IPS-20b (cell line): ENCODE results near the gene ZBTB20.

Experiments used
- H3K27ac ChIP-seq: one replicate; pipeline ENCODE4 v1.5.1; 2013; ENCODE audit warnings: low read length
- H3K27me3 ChIP-seq: 2 replicates; pipeline ENCODE4 v1.6.1; 2013; ENCODE audit warnings: mild to moderate bottlenecking, low read length, inconsistent platforms; ENCODE audit not compliant: insufficient read depth
- H3K36me3 ChIP-seq: 2 replicates; pipeline ENCODE4 v1.6.1; 2013; ENCODE audit warnings: low read depth, mild to moderate bottlenecking, inconsistent platforms, low read length, moderate library complexity; ENCODE audit not compliant: insufficient read depth
- H3K4me1 ChIP-seq: 2 replicates; pipeline ENCODE4 v1.6.1; 2013; ENCODE audit warnings: mild to moderate bottlenecking, control low read depth, inconsistent platforms, low read length, moderate library complexity; ENCODE audit not compliant: insufficient read depth
- H3K4me3 ChIP-seq: 2 replicates; pipeline ENCODE4 v1.5.1; 2013; ENCODE audit warnings: mild to moderate bottlenecking, low read length, inconsistent platforms
- H3K9ac ChIP-seq: 2 replicates; pipeline ENCODE4 v1.6.1; 2013; ENCODE audit warnings: low read depth, mild to moderate bottlenecking, inconsistent platforms, low read length, moderate library complexity
- H3K9me3 ChIP-seq: 2 replicates; pipeline ENCODE4 v1.6.1; 2013; ENCODE audit warnings: mild to moderate bottlenecking, low read depth, low read length, inconsistent platforms; ENCODE audit not compliant: insufficient read depth

The ZBTB20 gene

DNA sequence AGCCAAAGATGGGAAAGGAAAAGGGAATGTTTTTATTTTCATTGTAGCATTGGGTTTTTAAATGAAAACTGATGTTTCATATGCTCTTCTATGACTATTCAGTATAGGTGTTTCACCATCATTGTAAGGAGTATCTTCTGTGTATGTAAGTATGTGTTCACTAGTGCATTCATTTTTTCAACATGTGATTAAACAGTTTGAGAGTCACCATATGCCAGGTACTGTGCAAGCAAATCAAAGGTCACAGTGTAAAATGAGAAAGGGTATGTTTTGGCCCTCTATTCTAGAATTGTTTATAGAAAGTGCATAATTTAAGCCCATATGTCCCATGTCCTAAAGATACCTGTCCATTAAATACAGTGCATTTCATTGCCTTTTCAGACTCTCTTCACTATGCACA lies 207.2 kb downstream of the ZBTB20 start:
- Histone ChIP-seq H3K27ac (no peak overlapping the region), H3K4me3 (no peak overlapping the region), H3K9me3 (no peaks in the 10 kb centered on the region), H3K36me3 (no peaks in the 10 kb centered on the region), H3K27me3 (no peaks in the 10 kb centered on the region), H3K9ac (no peak overlapping the region), H3K4me1 (no peaks in the 10 kb centered on the region)

- no peak overlapping the region for H3K4me3 ChIP-seq
- H3K9me3 ChIP-seq, result no peaks in the 10 kb centered on the region
- no peak overlapping the region for H3K9ac ChIP-seq
- H3K27ac ChIP-seq, result no peak overlapping the region
- H3K36me3 ChIP-seq, result no peaks in the 10 kb centered on the region
- H3K27me3 ChIP-seq, result no peaks in the 10 kb centered on the region
- no peaks in the 10 kb centered on the region for H3K4me1 ChIP-seq
Measured at GRCh38 chr3:114933407-114933806, 213.7 kb downstream of the ZBTB20 start.

DNA sequence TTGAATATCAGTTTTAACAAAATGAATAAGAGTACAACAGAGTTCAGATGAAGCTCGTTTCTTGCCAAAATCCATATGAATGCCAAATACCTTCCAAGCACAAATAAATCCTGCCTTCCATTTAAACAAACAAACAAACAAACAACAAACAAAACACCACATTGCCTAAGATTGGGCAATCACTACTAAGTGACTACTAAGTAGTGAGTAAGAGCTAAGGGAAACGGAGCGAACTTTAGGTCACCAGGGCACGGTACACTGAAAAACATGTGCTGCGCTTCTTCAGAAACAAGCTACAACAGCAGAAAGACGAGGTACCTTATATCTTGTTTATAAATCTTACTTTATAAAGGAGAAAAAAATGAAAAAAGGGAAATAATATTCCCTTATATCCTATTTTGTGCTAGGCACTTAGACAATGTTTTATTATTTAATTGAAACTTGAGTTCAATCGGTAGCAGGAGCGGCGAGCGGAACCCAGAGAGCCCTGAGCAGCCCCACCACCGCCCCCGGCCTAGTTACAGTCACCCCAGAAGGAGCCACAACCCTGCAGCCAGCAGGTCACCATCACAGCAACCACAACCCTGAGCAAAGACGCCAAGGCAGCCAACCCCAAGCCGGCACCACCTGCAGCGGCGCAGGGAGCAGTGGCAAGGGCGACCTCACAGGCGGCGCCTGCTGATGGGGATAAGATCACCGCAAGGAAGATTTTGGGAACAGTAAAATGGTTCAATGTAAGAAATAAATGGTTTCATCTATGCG lies 216.9 kb downstream of the ZBTB20 start:
- H3K9me3 ChIP-seq, result no peaks in the 10 kb centered on the region
- no peak overlapping the region for H3K4me3 ChIP-seq
- H3K36me3 ChIP-seq, result no peaks in the 10 kb centered on the region
- H3K9ac ChIP-seq, result no peak overlapping the region
- H3K4me1 ChIP-seq, result no peaks in the 10 kb centered on the region
- H3K27me3 ChIP-seq, result no peaks in the 10 kb centered on the region
- no peak overlapping the region for H3K27ac ChIP-seq

GRCh38 chr3:114928989-114929640 lies 218.0 kb downstream of the ZBTB20 start:
- no peak overlapping the region for H3K4me3 ChIP-seq
- H3K27ac ChIP-seq, result no peak overlapping the region
- no peaks in the 10 kb centered on the region for H3K36me3 ChIP-seq
- H3K4me1 ChIP-seq, result no peaks in the 10 kb centered on the region
- H3K27me3 ChIP-seq, result no peaks in the 10 kb centered on the region
- H3K9ac ChIP-seq, result no peak overlapping the region
- H3K9me3 ChIP-seq, result no peaks in the 10 kb centered on the region

- no peaks in the 10 kb centered on the region for H3K9me3 ChIP-seq
- no peak overlapping the region for H3K4me3 ChIP-seq
- H3K27ac ChIP-seq, result no peak overlapping the region
- H3K9ac ChIP-seq, result no peak overlapping the region
- H3K36me3 ChIP-seq, result no peaks in the 10 kb centered on the region
- H3K27me3 ChIP-seq, result peaks cover 15% of the 10 kb centered on the region; the same call in 1 of the 2 replicates
- H3K4me1 ChIP-seq, result peaks cover 5% of the 10 kb centered on the region; the same call in 1 of the 2 replicates
Measured at GRCh38 chr3:114904633-114905032, 242.5 kb downstream of the ZBTB20 start.

- Histone ChIP-seq H3K4me3 (peak overlapping the region; percentile 9; the same call in 1 of the 2 replicates), H3K27ac (no peak overlapping the region), H3K9me3 (no peaks in the 10 kb centered on the region), H3K9ac (no peak overlapping the region), H3K27me3 (peaks cover 15% of the 10 kb centered on the region; the same call in 1 of the 2 replicates), H3K36me3 (no peaks in the 10 kb centered on the region), H3K4me1 (peaks cover 5% of the 10 kb centered on the region; the same call in 1 of the 2 replicates)
Measured at GRCh38 chr3:114903213-114903612, 243.9 kb downstream of the ZBTB20 start.

- Histone ChIP-seq H3K9me3 (no peaks in the 10 kb centered on the region), H3K4me3 (peak overlapping the region; percentile 9; the same call in 1 of the 2 replicates), H3K9ac (no peak overlapping the region), H3K4me1 (peaks cover 5% of the 10 kb centered on the region; the same call in 1 of the 2 replicates), H3K27me3 (peaks cover 15% of the 10 kb centered on the region; the same call in 1 of the 2 replicates), H3K27ac (no peak overlapping the region), H3K36me3 (no peaks in the 10 kb centered on the region)
Measured at GRCh38 chr3:114902691-114903101, 244.4 kb downstream of the ZBTB20 start.

- H3K9me3 ChIP-seq, result no peaks in the 10 kb centered on the region
- no peak overlapping the region for H3K4me3 ChIP-seq
- no peak overlapping the region for H3K9ac ChIP-seq
- H3K4me1 ChIP-seq, result peaks cover 5% of the 10 kb centered on the region; the same call in 1 of the 2 replicates
- H3K27me3 ChIP-seq, result peaks cover 15% of the 10 kb centered on the region; the same call in 1 of the 2 replicates
- H3K27ac ChIP-seq, result no peak overlapping the region
- no peaks in the 10 kb centered on the region for H3K36me3 ChIP-seq
Measured at GRCh38 chr3:114900908-114901307, 246.2 kb downstream of the ZBTB20 start.

DNA sequence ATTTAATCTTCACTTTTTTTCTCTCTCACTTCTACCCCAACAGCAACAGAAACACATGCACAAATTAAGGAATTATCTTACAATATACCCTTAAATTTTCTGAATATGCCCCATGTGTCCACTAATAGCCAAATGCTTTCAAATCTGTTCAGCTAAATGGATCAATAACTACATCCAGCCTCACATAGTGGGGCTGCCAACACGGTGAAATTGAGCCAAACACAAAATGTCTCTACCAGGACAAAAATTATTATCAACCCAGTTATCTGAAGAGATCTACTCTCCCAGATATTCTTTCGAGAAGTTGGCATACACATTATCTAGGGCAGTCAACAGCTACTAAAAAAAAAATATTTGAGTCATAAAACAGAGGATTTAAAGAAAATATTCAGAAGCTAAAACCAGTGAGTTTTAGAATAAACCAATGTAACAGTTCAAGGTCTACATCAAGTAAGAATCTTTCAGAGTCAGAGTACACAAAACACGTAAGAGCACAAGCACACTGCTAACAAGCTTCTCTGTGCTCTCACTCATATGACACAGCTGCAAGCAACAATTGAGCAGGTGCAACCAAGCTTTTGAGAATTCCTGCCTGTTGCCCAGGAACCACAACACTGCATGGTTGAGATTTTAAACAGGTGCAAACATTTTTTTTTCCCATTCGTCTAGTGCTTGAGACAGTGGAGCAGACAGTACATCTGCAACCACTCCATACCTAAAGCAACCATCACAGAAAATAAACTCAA lies 247.7 kb downstream of the ZBTB20 start:
- H3K9ac ChIP-seq, result no peak overlapping the region
- peaks cover 5% of the 10 kb centered on the region; the same call in 1 of the 2 replicates for H3K4me1 ChIP-seq
- no peak overlapping the region for H3K4me3 ChIP-seq
- peaks cover 15% of the 10 kb centered on the region; the same call in 1 of the 2 replicates for H3K27me3 ChIP-seq
- H3K36me3 ChIP-seq, result no peaks in the 10 kb centered on the region
- H3K27ac ChIP-seq, result no peak overlapping the region
- no peaks in the 10 kb centered on the region for H3K9me3 ChIP-seq

DNA sequence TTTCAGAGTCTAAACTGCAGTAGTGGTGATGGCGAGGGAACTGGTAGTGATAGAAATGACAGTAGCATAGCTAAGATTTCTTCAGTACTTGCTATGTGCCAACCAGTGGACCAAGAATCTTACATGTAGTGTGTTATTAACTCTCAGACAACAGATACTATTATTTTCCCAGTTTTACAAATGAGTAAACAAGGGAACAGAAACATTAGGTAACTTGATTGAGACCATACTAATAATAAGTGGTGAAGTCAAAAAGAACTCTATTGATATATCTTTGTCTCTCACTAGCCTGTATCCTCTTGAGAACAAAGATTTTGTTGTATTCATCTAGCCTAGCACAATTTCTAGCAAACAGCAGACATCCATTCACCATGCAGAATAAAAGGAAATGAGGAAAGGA lies 250.1 kb downstream of the ZBTB20 start:
- H3K27ac ChIP-seq, result no peak overlapping the region
- no peak overlapping the region for H3K9ac ChIP-seq
- no peaks in the 10 kb centered on the region for H3K4me1 ChIP-seq
- no peaks in the 10 kb centered on the region for H3K36me3 ChIP-seq
- H3K27me3 ChIP-seq, result peaks cover 2% of the 10 kb centered on the region; the same call in 1 of the 2 replicates
- no peak overlapping the region for H3K4me3 ChIP-seq
- no peaks in the 10 kb centered on the region for H3K9me3 ChIP-seq

- Histone ChIP-seq H3K4me3 (no peak overlapping the region), H3K4me1 (no peaks in the 10 kb centered on the region), H3K36me3 (no peaks in the 10 kb centered on the region), H3K27me3 (no peaks in the 10 kb centered on the region), H3K9ac (no peak overlapping the region), H3K9me3 (no peaks in the 10 kb centered on the region), H3K27ac (no peak overlapping the region)
Measured at GRCh38 chr3:114893361-114893760, 253.7 kb downstream of the ZBTB20 start.
